NCI-H345 treated with DMSO at 0.1 percent for 48 hours (cell line): ENCODE measurements around the gene KRTAP5-9.
A peak's percentile ranks its signal among the peaks of the same experiment; 100 is the strongest.
"Not testable (repeated sequence)": the region's sequence is repeated elsewhere in the genome, so short reads cannot be mapped to it uniquely, and the experiment has no call there.

Source experiments
- DNase-seq: peaks from one replicate; lab custom pipeline; 2025; ENCODE audit not compliant: unreplicated experiment; lab: John Stamatoyannopoulos, UW

Gene KRTAP5-9

GRCh38 chr11:71532036-71532610 is 16.1 kb upstream of the KRTAP5-9 start:
- DNase-seq, result no peak

DNA sequence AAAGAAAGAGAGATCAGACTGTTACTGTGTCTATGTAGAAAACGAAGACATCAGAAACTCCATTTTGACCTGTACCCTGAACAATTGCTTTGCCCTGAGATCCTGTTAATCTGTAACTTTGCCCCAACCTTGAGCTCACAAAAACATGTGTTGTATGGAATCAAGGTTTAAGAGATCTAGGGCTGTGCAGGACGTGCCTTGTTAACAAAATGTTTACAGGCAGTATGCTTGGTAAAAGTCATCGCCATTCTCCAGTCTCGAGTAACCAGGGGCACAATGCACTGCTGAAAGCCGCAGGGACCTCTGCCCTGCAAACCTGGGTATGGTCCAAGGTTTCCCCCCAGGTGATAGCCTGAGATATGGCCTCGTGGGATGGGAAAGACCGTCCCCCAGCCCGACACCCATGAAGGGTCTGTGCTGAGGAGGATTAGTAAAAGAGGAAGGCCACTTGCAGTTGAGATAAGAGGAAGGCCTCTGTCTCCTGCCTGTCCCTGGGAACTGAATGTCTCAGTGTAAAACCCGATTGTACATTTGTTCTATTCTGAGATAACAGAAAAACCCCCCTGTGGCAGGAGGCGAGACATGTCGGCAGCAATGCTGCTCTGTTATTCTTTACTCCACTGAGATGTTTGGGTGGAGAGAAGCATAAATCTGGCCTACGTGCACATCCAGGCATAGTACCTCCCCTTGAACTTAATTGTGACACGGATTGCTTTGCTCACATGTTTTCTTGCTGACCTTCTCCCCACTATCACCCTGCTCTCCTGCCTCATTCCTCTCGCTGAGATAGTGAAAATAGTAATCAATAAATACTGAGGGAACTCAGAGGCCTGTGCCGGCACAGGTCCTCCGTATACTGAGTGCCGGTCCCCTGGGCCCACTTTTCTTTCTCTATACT is 13.3 kb upstream of the KRTAP5-9 start:
- not testable (repeated sequence) for DNase-seq

- no peak for DNase-seq
Measured at GRCh38 chr11:71535825-71536224, 12.4 kb upstream of the KRTAP5-9 start.

GRCh38 chr11:71537537-71537936 is 10.7 kb upstream of the KRTAP5-9 start:
- DNase-seq, result peak; percentile 8

DNA sequence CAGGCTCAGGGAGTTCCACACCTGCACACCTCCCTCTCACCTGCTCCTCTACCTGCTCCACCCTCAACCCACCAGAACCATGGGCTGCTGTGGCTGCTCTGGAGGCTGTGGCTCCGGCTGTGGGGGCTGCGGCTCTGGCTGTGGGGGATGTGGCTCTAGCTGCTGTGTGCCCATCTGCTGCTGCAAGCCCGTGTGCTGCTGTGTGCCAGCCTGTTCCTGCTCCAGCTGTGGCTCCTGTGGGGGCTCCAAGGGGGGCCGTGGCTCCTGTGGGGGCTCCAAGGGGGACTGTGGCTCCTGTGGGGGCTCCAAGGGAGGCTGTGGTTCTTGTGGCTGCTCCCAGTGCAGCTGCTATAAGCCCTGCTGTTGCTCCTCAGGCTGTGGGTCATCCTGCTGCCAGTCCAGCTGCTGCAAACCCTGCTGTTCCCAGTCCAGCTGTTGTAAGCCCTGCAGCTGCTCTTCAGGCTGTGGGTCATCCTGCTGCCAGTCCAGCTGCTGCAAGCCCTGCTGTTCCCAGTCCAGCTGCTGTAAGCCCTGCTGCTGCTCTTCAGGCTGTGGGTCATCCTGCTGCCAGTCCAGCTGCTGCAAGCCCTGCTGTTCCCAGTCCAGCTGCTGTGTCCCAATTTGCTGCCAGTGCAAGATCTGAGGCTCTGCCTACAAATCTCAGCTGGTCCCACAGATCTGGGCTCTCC is 10.1 kb upstream of the KRTAP5-9 start, which contains the start of gene KRTAP5-8:
KRTAP5-8 (plus strand) TSS at position 49 of the 689 bp plus-strand sequence; CDS start at position 80, 31 bp downstream.
- not testable (repeated sequence) for DNase-seq

DNA sequence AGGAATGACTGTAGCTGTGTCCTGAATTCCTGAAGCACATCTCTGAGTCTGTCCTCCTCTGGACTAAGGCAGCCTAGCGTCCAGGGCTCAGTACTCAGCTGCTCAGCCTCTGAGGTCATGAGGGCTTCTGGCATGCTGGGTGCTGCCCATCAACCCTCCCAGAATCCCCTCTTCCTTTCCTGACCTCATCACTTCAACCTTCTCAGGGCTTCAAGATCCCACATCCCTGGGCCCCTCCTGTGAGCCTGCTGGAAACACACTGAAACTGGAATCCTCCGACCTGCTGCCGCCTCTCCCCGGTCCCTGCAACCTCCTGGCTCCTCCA is 9.6 kb upstream of the KRTAP5-9 start:
- no peak for DNase-seq

DNA sequence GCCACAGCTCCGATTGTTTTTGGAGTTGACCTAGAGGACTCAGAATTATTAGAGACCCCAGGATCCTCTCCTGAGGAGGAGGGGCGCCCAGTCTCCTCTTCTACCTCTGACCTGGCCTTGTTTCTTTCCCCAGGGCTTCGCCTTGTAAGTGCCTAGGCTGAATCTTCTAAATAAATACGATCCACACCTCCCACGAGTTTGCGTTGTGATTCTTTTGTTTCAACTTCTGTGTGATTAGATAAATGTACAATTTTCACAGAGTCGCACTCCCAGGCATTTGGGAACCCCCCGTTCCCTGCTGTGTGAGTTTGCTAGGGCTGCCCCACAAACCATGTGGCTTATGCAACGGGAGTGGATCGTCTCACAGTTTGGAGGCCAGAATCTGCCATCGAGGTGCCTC is 9.2 kb upstream of the KRTAP5-9 start:
- DNase-seq, result no peak

DNA sequence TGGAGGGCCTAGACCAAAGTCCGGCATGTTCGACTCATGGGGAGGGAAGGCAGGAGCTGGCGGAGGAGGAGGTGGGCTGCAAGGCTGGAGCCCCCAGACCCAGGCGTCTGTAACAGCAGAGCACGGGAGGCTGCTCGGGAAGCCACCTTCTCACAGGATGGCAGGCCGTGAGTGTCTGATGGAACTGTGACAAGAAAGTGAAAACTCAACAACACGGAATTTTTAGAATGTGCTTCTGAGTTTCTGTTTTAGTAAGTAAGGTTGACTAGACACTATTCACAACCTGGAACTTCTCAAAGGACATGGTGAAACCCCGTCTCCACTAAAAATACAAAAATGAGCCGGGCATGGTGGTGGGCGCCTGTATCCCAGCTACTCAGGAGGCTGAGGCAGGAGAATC is 8.2 kb upstream of the KRTAP5-9 start:
- DNase-seq, result not testable (repeated sequence)

- DNase-seq, result not testable (repeated sequence)
Measured at GRCh38 chr11:71540521-71541304, 7.5 kb upstream of the KRTAP5-9 start.

GRCh38 chr11:71542382-71542781 is 5.8 kb upstream of the KRTAP5-9 start:
- no peak for DNase-seq

- DNase-seq, result no peak
Measured at GRCh38 chr11:71542879-71543777, 5.1 kb upstream of the KRTAP5-9 start.

- DNase-seq, result no peak
Measured at GRCh38 chr11:71543866-71544265, 4.4 kb upstream of the KRTAP5-9 start.

DNA sequence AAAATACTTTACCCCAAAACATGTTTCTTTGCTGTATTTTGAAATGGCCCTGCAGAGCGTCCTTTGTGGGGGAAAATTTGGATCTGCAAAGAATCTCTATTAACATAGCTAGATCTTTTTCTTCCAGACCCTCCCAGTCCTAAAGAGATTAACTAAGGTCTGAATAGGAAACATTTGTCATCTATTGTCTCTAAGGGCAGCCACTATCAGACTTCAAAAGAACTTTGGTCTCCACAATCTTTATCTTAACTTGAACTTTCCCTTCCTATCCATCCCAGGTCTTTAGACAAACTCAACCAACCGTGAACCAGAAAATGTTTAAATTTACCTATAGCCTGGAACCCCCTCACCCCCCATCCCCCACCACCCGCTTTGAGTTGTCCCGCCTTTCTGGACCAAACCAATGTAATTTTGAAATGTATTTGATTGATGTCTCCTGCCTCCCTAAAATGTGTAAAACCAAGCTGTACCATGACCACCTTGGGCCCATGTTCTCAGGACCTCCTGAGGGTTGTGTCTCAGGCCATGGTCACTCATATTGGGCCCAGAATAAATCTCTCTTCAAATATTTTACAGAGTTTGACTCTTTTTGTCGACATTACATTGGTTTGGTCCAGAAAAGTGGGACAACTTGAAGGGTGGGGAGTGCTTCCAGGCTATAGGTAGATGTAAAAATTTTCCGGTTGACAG is 3.5 kb upstream of the KRTAP5-9 start:
- DNase-seq, result no peak

DNA sequence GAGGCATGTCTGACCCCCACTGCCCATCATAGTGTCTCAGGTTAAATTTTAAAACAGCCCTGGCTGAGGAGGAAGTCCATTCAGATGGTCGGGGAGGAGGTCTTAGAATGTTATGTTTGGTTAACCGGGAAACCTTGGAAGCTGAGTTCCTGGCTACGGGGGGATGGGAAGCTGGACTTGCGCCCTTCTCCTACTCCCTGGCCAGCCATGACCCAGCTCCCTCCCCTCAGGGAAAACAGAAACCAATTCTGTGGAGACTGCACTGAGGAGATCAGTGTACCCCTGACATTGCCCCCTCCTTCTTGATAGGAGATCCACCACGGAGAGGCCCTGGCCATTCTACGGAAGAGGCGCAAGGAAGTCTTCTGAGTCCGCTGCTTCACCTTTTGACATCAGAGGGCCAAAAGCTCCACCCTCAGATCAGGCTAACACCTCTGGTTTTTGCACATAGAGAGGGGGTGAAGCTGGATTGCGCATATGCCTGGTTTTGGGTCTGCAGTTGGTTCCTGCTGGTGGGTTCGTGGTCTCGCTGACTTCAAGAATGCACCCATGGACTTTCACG is 2.7 kb upstream of the KRTAP5-9 start:
- no peak for DNase-seq

- DNase-seq, result no peak
Measured at GRCh38 chr11:71548716-71549151, 514 bp downstream of the KRTAP5-9 start.

DNA sequence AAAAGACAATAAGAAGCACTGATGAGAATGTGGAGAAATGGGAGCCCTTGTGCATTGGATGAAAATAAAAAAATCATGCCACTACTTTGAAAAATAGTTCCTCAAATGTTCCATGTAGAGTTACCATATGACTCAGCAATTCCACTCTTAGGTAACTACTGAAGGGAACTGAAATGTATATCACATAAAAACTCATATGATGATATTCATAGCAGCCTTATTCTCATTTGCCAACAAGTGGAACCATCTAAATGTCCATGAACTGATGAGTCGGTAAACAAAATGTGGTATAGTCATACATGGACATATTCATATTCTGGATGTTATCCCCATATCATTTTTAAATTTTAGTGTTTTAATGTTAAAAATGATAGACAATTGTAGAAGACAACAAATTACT is 3.5 kb downstream of the KRTAP5-9 start:
- DNase-seq, result no peak

GRCh38 chr11:71554996-71555395 is 6.8 kb downstream of the KRTAP5-9 start:
- no peak for DNase-seq

- no peak for DNase-seq
Measured at GRCh38 chr11:71555508-71555907, 7.3 kb downstream of the KRTAP5-9 start.

DNA sequence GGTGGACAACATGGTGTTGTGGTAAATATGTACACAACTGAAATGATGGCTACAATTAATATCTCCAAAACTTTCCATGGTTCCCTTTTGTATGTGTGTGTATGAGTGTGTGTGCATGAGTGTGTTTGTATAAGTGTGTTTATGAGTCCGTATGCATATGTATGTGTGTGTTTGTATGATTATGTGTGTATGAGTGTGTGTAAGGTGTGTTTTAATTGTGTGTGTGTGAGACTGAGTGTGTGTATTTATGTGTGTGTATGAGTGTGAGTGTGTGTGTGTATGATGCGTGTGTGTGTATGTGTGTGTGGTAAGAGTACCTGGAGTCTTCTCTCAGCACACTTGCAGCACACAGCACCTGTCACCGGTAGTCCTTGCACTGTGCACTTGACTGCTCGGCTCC is 7.8 kb downstream of the KRTAP5-9 start:
- DNase-seq, result no peak
